Fibroblast of mammary gland (primary cell): Measurements from ENCODE around the gene LAPTM5.

Experiments used
- DNase-seq: peaks from one replicate; pipeline ENCODE4 v3.0.0-alpha.2; 2010; ENCODE audit warnings: low read depth
- H3K4me3 ChIP-seq: 2 replicates; pipeline ENCODE4 v1.5.1; 2011; ENCODE audit warnings: low read depth, mild to moderate bottlenecking, low read length, moderate library complexity; ENCODE audit not compliant: control insufficient read depth
- CTCF ChIP-seq: conservative IDR thresholded peaks from 2 replicates; pipeline ENCODE4 v1.5.1; 2011; ENCODE audit warnings: low read depth, low read length, inconsistent platforms; ENCODE audit not compliant: control insufficient read depth, insufficient read depth

Gene LAPTM5

GRCh38 chr1:30713311-30713710 is 44.3 kb downstream of the LAPTM5 start:
- no peak overlapping the region for H3K4me3 ChIP-seq
- TF ChIP-seq CTCF: no peak
- no peak for DNase-seq

DNA sequence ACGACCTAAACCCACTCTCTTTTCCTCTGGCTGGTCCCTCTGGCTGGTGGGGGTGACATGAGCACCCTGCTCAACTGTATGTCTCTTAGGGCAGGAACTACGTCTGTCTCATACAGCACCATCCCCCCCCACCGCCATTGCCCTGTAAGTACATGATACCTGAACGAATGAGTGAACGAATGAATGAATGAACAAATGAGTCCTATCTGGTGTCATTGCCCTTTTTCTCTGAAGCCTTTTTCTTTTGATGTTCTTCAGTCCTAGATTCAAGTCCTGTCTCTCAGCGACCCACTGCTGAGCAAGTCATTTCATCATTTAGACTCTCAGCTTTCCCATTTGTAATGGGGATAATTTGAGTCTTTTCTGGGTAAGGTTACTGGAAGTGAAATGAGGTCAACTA is 45.0 kb downstream of the LAPTM5 start:
- H3K4me3 ChIP-seq: no peak overlapping the region
- DNase-seq: no peak
- TF ChIP-seq CTCF: no peak

DNA sequence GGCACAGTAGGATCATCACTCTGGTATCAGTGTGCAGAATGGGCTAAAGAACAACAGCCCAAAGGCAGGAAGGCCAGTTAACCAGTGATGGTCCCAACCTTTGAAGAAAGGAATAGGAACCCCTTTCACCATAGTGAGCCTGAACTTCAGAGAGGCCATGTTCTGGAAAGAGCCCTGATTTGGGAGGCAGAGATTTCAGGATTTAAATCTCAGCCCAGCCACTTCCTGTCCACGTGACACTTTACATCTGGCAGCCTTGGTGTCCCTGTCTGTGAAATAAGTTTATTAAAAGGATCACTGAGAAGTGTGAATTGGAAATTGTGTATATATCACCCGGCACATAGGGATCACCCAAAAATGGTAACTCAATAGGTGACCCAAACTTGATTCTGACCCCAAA is 47.2 kb downstream of the LAPTM5 start:
- no peak overlapping the region for H3K4me3 ChIP-seq
- no peak for DNase-seq
- TF ChIP-seq CTCF: no peak

DNA sequence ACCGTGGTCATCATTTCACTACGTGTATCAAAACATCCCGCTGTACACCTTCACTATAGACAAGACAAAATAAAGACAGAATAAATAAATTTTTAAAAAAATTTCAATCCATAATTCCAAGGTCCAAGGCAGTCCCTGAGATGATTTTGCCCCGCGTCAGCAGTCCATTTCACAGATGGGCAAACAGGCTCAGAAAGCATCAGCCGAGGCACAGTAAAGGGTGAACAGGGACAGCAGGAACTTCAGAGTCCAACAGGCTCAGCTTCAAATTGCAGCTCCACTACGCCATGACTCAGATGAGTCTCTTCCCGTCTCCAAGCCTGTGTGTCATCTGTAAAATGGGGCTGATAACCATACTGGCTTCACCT is 49.2 kb downstream of the LAPTM5 start:
- TF ChIP-seq CTCF: no peak
- H3K4me3 ChIP-seq: no peak overlapping the region
- DNase-seq: no peak

DNA sequence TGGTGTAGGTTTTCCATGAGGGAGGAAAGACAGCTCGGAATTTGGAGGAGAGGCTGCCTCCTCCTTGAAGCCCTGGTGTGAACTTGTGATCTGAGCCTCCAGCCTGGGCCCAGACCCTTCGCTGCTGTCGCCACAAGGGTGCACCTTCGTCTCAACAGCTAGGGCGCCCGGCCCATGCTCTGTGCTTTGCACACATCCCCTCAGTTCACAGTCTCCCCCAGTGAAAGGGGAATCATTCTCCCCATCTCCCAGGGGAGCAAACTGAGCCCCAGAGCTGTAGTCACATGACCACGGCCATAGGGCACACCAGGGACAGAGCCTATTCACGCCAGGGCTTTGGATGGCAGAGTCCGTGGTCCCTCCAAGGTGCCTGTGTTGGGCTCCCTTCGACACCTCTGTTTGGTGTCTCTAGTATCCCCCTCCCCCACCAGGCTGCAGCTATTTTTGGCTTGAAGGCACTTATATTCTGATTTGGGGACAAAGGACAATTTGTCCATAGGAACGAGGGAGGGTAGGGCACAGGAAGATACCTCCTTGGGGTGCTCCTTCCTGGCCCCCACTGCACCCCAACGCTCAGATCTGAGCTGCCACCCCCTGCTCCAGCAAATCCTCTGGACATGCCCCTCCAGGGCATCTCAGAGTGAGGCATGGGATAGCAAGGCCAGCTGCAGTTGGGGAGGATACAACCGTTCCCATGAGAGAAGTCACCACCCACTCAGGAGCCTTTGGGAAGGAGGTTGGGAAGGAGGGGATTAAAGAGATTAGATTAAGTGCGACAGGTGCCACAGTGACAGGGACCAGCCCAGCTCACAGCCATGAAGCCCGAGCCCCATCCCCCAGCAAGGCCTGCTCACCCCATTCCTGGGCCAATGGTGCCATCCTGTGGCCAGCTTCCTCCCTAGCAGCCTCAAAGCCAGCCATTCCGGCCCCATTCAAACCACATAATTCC is 49.9 kb downstream of the LAPTM5 start:
- peak; percentile 61 for DNase-seq
- H3K4me3 ChIP-seq: no peak overlapping the region
- TF ChIP-seq CTCF: peak; percentile 84

DNA sequence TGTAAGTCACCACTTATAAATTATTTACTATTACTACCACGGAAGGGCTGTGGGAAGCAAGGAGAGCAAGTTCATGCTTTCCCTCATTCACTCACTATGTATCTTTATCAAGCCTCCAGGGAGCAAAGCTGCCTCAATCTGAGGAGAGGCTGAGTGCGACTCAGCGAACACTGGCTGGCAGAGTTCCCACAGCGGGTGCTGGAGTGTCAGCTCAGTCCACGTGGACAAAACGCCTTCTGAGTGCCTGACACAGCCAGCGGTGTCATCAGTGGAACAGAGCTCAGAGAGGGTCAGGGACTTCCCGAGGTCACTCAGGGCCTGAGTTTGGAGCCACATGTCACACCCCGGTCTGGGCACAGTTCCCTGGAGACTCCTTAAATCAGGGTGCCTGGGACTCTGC is 51.0 kb downstream of the LAPTM5 start:
- no peak for TF ChIP-seq CTCF
- peak; percentile 58 for DNase-seq
- no peak overlapping the region for H3K4me3 ChIP-seq
